B cell (primary cell): ENCODE data around the gene NCKAP5L. TPM values are rescaled to one million over a fixed set of nuclear protein-coding genes. Genes with fewer than 3 reads are reported as not detected.

ENCODE experiments used
- ATAC-seq: fragments of 200-7000 bp; cut with Tn5 transposase; one replicate; pipeline ENCODE4 v1.10.0; 2021; ENCODE audit warnings: low read depth, mild to moderate bottlenecking, moderate number of reproducible peaks, moderate library complexity
- CTCF ChIA-PET: fragments of 350-600 bp; sonication (Branson Sonifier 250); formaldehyde crosslinking; loops from one replicate; lab custom pipeline; 2021; ENCODE audit warnings: antibody characterized with exemption, inconsistent platforms; lab: Charles Lee
- POLR2A ChIA-PET: fragments of 350-600 bp; sonication (Branson Sonifier 250); formaldehyde crosslinking; loops from one replicate; lab custom pipeline; 2021; ENCODE audit warnings: antibody characterized with exemption; lab: Charles Lee
- DNase-seq: peaks from one replicate; pipeline ENCODE4 v3.0.0; 2013
- H2AFZ ChIP-seq: 2 replicates; pipeline ENCODE4 v1.6.1; 2012; ENCODE audit warnings: mild to moderate bottlenecking, low read depth, low read length; ENCODE audit not compliant: insufficient read depth, poor library complexity, severe bottlenecking
- H3K27ac ChIP-seq, 2 donors: 1 replicate in 1 of 2; 2 replicates in 1 of 2; pipeline ENCODE4 v1.5.1; 2012 to 2013; ENCODE audit warnings: low read length in 2 of 2, mild to moderate bottlenecking in 2 of 2, moderate library complexity in 1 of 2
- H3K27me3 ChIP-seq, 4 experiments: fragments of 200-600 bp in 1 of 4; sonication (generic) in 1 of 4; replicated peaks in 1 of 4; 1 replicate in 2 of 4; 2 replicates in 2 of 4; pipeline versions ENCODE4 v1.6.1 to v1.7.0; 2013 to 2016; ENCODE audit warnings: low read length in 3 of 4, mild to moderate bottlenecking in 2 of 4, mixed read lengths in 1 of 4, moderate library complexity in 1 of 4; ENCODE audit not compliant: insufficient read depth in 4 of 4, control insufficient read depth in 3 of 4; ENCODE audit errors: control extremely low read depth in 1 of 4
- H3K36me3 ChIP-seq, 2 experiments: replicated peaks in 1 of 2; 1 replicate in 1 of 2; 2 replicates in 1 of 2; pipeline versions ENCODE4 v1.6.1 to v1.7.1; 2013; ENCODE audit warnings: low read length in 1 of 2; ENCODE audit not compliant: insufficient read depth in 2 of 2, control insufficient read depth in 1 of 2; ENCODE audit errors: control extremely low read depth in 1 of 2, extremely low read depth in 1 of 2
- H3K4me1 ChIP-seq, 2 donors: fragments of 200-600 bp in 1 of 2; sonication (generic) in 1 of 2; 1 replicate in 1 of 2; 2 replicates in 1 of 2; pipeline versions ENCODE4 v1.5.1 to v1.6.1; 2013 to 2017; ENCODE audit warnings: low read length in 2 of 2; ENCODE audit not compliant: control insufficient read depth in 2 of 2, insufficient read depth in 2 of 2
- H3K4me2 ChIP-seq: replicated peaks from 2 replicates; pipeline ENCODE3; 2012; ENCODE audit warnings: mild to moderate bottlenecking, low read depth, low read length; ENCODE audit not compliant: poor library complexity, severe bottlenecking
- H3K4me3 ChIP-seq, 5 experiments: fragments of 200-600 bp in 1 of 5; sonication (generic) in 1 of 5; 1 replicate in 3 of 5; 2 replicates in 2 of 5; pipeline versions ENCODE4 v1.5.1 to v1.7.0; 2011 to 2016; ENCODE audit warnings: low read length in 4 of 5, mild to moderate bottlenecking in 4 of 5, low read depth in 2 of 5, control low read depth in 1 of 5, moderate library complexity in 1 of 5; ENCODE audit not compliant: insufficient read depth in 1 of 5; ENCODE audit errors: control extremely low read depth in 1 of 5, extremely low read depth in 1 of 5
- H3K79me2 ChIP-seq: fragments of 200-600 bp; sonication (generic); one replicate; pipeline ENCODE4 v1.6.0; 2016; ENCODE audit warnings: low read length; ENCODE audit not compliant: control insufficient read depth, insufficient read depth
- H3K9ac ChIP-seq: fragments of 200-600 bp; sonication (generic); 2 replicates; pipeline ENCODE4 v1.6.1; 2017; ENCODE audit warnings: mild to moderate bottlenecking, low read length, moderate library complexity
- H3K9me3 ChIP-seq, 3 donors: one replicate each; pipeline versions ENCODE4 v1.6.1 to v1.7.1; 2013; ENCODE audit warnings: low read length in 2 of 3; ENCODE audit not compliant: control insufficient read depth in 2 of 3, insufficient read depth in 1 of 3; ENCODE audit errors: control extremely low read depth in 1 of 3
- H4K20me1 ChIP-seq: 2 replicates; pipeline ENCODE4 v1.6.0; 2012; ENCODE audit warnings: mild to moderate bottlenecking, low read length; ENCODE audit not compliant: insufficient read depth, control insufficient read depth, poor library complexity, severe bottlenecking
- H3K27ac Mint-ChIP-seq: one replicate; pipeline ENCODE4 v1.8.0; 2021; ENCODE audit warnings: mixed read lengths
- H3K27me3 Mint-ChIP-seq: one replicate; pipeline ENCODE4 v1.8.0; 2021; ENCODE audit warnings: mixed read lengths
- H3K4me1 Mint-ChIP-seq: one replicate; pipeline ENCODE4 v1.8.0; 2021; ENCODE audit warnings: mixed read lengths
- H3K4me3 Mint-ChIP-seq: one replicate; pipeline ENCODE4 v1.8.0; 2021; ENCODE audit warnings: mixed read lengths
- H3K9me3 Mint-ChIP-seq: one replicate; pipeline ENCODE4 v1.8.0; 2022; ENCODE audit warnings: mixed read lengths; ENCODE audit not compliant: insufficient read depth
- CTCF ChIP-seq: fragments of 200-600 bp; IDR thresholded peaks from one replicate; pipeline ENCODE4 v1.8.0; 2022; ENCODE audit warnings: antibody characterized with exemption, mild to moderate bottlenecking
- EZH2 ChIP-seq: IDR thresholded peaks from 2 replicates; pipeline ENCODE4 v1.6.1; 2012; ENCODE audit warnings: borderline replicate concordance, low read depth, mild to moderate bottlenecking, moderate library complexity, low read length; ENCODE audit not compliant: insufficient read depth, poor library complexity, severe bottlenecking
- WGBS: methylation state at CpG from one replicate; pipeline ENCODE4 v1.1.5; 2013; ENCODE audit warnings: missing lambda C conversion rate; ENCODE audit not compliant: insufficient coverage; 5-methylcytosine and 5-hydroxymethylcytosine counted together
- intact Hi-C: fragments of 100-400 bp; cut with micrococcal nuclease; formaldehyde crosslinking; loops from one replicate; pipeline ENCODE4 v1.10.0; 2022
- polyA plus RNA-seq: library from polyadenylated mRNA; depleted of rRNA; stranded (reverse); fragments of >200 nt; gene quantifications from 2 replicates; pipeline ENCODE4 v1.2.3, GENCODE V29; 2012
- total RNA-seq, 2 donors: library from RNA; stranded (reverse); fragments of 120-200 nt in 1 of 2; gene quantifications; 1 replicate in 1 of 2; 2 replicates in 1 of 2; pipeline versions ENCODE4 v1.2.3 to v1.2.4, GENCODE V29; 2013 to 2022

The NCKAP5L gene
- total and polyA plus RNA-seq, 2 donors (not counting 1 experiment from before 2014, with no cell fraction given) = 3.2 to 13.2 TPM

- H3K27ac ChIP-seq = no peak overlapping the region
- no peak for TF ChIP-seq CTCF
- TF ChIP-seq EZH2 = no peak
- ATAC-seq (no peak), DNase-seq (no peak)
- no peaks in the 10 kb centered on the region for H4K20me1 ChIP-seq
- H3K36me3 ChIP-seq = peaks cover 0 to 3% of the 10 kb centered on the region in 2 experiments
- no peak overlapping the region for H3K4me3 ChIP-seq
- WGBS = 97% methylated on average over 23 of the region's 23 CpGs
- H2AFZ ChIP-seq = no peak overlapping the region
- ChIA-PET POLR2A (no interaction called here), CTCF (no interaction called here)
- Mint-ChIP-seq H3K4me1 (no peaks in the 10 kb centered on the region), H3K27me3 (no peaks in the 10 kb centered on the region), H3K4me3 (no peak overlapping the region), H3K9me3 (peaks cover 4% of the 10 kb centered on the region), H3K27ac (no peak overlapping the region)
- no peaks in the 10 kb centered on the region for H3K79me2 ChIP-seq
- peaks cover 0 to 2% (median 2%) of the 10 kb centered on the region in 3 donors for H3K9me3 ChIP-seq
- intact Hi-C loops = no loop called here
- no peak overlapping the region for H3K4me2 ChIP-seq
- no peaks in the 10 kb centered on the region for H3K4me1 ChIP-seq
- no peak overlapping the region for H3K9ac ChIP-seq
- no peaks in the 10 kb centered on the region for H3K27me3 ChIP-seq
Observed at GRCh38 chr12:49791700-49792099, 36.5 kb downstream of the NCKAP5L start.

DNA sequence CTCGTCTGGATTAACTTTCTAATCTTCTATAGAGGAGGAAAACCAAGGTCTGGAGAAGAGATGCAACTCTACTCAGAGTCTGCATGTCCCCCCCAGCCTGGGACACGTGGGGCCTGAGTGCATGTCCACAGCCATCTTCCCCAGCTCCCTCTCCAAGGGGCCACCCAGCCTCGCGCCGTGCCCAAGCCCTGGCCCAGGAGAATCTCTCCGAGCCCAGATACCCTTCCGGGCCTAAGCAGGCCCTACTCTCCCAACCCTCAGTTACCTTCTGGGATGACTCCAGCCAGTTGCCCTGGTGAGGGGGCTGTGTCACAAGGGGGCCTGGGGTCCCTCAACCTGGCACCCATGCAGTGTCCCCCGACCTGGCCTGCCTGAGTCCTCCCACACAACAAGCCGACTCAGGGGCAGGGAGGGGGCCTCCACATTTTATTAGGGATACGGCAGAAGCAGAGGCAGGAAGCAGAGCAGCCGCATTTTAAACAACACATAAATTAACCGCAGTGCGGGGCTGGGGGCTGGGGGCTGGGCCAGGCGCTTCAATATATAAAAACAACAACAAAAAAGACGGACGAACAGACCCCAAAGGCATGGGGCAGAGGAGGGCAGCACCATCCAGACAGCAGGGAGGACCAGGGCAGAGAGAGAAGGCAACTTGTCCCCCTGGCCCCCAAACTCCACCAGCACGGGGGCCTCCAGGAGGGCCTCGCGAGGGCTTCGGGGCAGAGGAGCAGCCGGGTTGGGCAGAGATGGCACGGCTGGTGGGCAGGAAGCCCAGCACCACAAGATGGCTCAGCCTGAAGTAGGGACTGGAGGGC, 37.3 kb downstream of the NCKAP5L start:
- ChIA-PET CTCF (no interaction called here), POLR2A (no interaction called here)
- Mint-ChIP-seq H3K27ac (no peak overlapping the region), H3K27me3 (no peaks in the 10 kb centered on the region), H3K4me3 (no peak overlapping the region), H3K9me3 (peaks cover 4% of the 10 kb centered on the region), H3K4me1 (no peaks in the 10 kb centered on the region)
- H4K20me1 ChIP-seq = no peaks in the 10 kb centered on the region
- 68% methylated on average over 18 of the region's 22 CpGs for WGBS
- no peaks in the 10 kb centered on the region for H3K79me2 ChIP-seq
- no peak overlapping the region for H2AFZ ChIP-seq
- ATAC-seq (no peak), DNase-seq (no peak)
- no peak overlapping the region for H3K4me2 ChIP-seq
- no peak overlapping the region for H3K9ac ChIP-seq
- H3K27ac ChIP-seq = no peak overlapping the region
- TF ChIP-seq EZH2 (no peak), CTCF (no peak)
- H3K4me3 ChIP-seq = no peak overlapping the region
- peaks cover 0 to 2% (median 2%) of the 10 kb centered on the region in 3 donors for H3K9me3 ChIP-seq
- H3K36me3 ChIP-seq = peaks cover 0 to 3% of the 10 kb centered on the region in 2 experiments
- intact Hi-C loops = no loop called here
- no peaks in the 10 kb centered on the region for H3K4me1 ChIP-seq
- no peaks in the 10 kb centered on the region for H3K27me3 ChIP-seq
